ENCODE data around the gene TXNRD2.

DNA sequence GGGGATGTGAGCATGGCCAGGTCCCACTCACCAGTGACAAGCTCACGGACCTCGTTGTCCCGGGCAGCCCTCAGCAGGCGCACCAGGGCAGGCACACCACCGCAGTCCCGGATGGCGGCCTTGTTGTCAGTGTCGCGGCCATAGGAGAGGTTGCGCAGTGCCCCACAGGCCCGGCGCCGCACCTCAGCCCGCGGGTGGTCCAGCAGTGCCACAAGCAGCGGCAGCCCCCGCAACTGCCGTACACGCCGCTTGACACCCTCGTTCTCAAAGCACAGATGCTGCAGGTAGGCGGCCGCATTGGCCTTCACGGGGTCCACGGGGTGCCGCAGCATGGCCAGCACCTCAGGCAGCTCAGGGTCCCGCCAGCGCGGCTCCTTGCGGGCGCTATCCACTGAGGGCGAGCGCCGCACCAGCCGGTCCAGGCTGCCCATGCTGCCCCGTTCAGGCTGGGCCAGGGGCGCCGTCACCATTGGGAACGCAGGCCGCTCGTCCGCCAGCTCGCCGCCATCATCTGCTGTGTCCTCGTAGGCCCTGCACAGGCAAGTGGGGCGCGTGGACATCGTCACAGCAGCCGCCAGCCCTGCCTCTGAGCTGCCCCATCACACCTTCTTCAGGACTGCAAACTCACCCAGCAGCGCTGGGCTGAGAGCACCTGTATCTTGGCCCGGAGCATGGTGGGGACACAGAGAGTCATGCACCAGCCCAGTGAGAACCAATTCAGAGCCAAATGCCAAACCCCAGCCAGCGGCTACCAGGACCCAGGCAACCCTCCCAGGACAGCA is 38.3 kb upstream of the TXNRD2 start:
- no peak for TF ChIP-seq CTCF (conservative IDR thresholded peaks at IDR 0.05; ENCODE audit: low read depth in 2 of 2)
- no peak for TF ChIP-seq EZH2 (IDR thresholded peaks at IDR 0.05; ENCODE audit: low read depth, unreplicated experiment)
- TF ChIP-seq JUNB (IDR thresholded peaks at IDR 0.05; ENCODE audit: unreplicated experiment) = no peak
- TF ChIP-seq CREB1 (CRISPR knock-in tag; IDR thresholded peaks at IDR 0.05; ENCODE audit: low read depth) = no peak
- no peak for TF ChIP-seq EZH2phosphoT487 (IDR thresholded peaks at IDR 0.05; ENCODE audit: unreplicated experiment)
- TF ChIP-seq POLR2AphosphoS5 (IDR thresholded peaks at IDR 0.05; ENCODE audit: low read depth) = no peak
- no peak for TF ChIP-seq REST (IDR thresholded peaks at IDR 0.05; ENCODE audit: unreplicated experiment)
- no peak for TF ChIP-seq NANOG (IDR thresholded peaks at IDR 0.05; ENCODE audit: borderline replicate concordance)
- no peak for TF ChIP-seq STAT1 (IDR thresholded peaks at IDR 0.05; ENCODE audit: unreplicated experiment)
- TF ChIP-seq ETS1 (IDR thresholded peaks at IDR 0.05) = no peak
- no peak for TF ChIP-seq ZNF114 (CRISPR knock-in tag; IDR thresholded peaks at IDR 0.05)
- TF ChIP-seq ZNF331 (CRISPR knock-in tag; IDR thresholded peaks at IDR 0.05; ENCODE audit: low read depth) = no peak
- no peak for TF ChIP-seq ZNF462 (CRISPR knock-in tag; IDR thresholded peaks at IDR 0.05)
